SK-N-SH (cell line): Measurements from ENCODE around the gene PRND. TPM values are rescaled to one million over a fixed set of nuclear protein-coding genes. Genes with fewer than 3 reads are reported as not detected.

ENCODE experiments used
- CTCF ChIA-PET: fragments of 300-600, 350-600 bp; formaldehyde crosslinking; extraction: SDS; loops from one replicate; lab custom pipeline; 2021; lab: Yijun Ruan, JAX
- POLR2A ChIA-PET: fragments of 350-600 bp; sonication (Branson Sonifier 250); formaldehyde crosslinking; extraction: SDS; loops from one replicate; lab custom pipeline; 2020; ENCODE audit warnings: antibody characterized with exemption, inconsistent platforms; lab: Yijun Ruan, JAX
- DNase-seq: peaks from one replicate; pipeline ENCODE4 v3.0.0; 2012
- H2AFZ ChIP-seq: fragments of 200-600 bp; sonication (generic); 2 replicates; pipeline ENCODE4 v1.8.1; 2016; ENCODE audit warnings: antibody characterized with exemption, mild to moderate bottlenecking, low read depth
- H3F3A ChIP-seq: fragments of 200-600 bp; sonication (generic); replicated peaks from 2 replicates; pipeline ENCODE3; 2016; ENCODE audit warnings: antibody characterized with exemption, mild to moderate bottlenecking; ENCODE audit not compliant: insufficient read depth
- H3K27ac ChIP-seq, 2 experiments: fragments of 200-500 bp in 1 of 2; fragments of 200-600 bp in 1 of 2; sonication (Bioruptor generic) in 1 of 2; sonication (generic), shearing (Covaris generic) in 1 of 2; 2 replicates each; pipeline versions ENCODE4 v1.5.1 to v1.6.1; 2014 to 2016; ENCODE audit warnings: low read depth in 2 of 2, inconsistent platforms in 1 of 2, low read length in 1 of 2, mild to moderate bottlenecking in 1 of 2, mixed read lengths in 1 of 2
- H3K27me3 ChIP-seq: fragments of 200-600 bp; sonication (generic), shearing (Covaris generic); 2 replicates; pipeline ENCODE4 v1.6.1; 2016; ENCODE audit warnings: mixed run types; ENCODE audit not compliant: insufficient read depth
- H3K36me3 ChIP-seq, 2 experiments: fragments of 200-500 bp in 1 of 2; fragments of 200-600 bp in 1 of 2; sonication (Bioruptor generic) in 1 of 2; sonication (generic) in 1 of 2; replicated peaks in 1 of 2; 2 replicates each; pipeline versions ENCODE3 to v1.5.1; 2014 to 2016; ENCODE audit warnings: low read length in 1 of 2, mild to moderate bottlenecking in 1 of 2; ENCODE audit not compliant: insufficient read depth in 2 of 2, control insufficient read depth in 1 of 2
- H3K4me1 ChIP-seq, 2 experiments: fragments of 200-500 bp in 1 of 2; fragments of 200-600 bp in 1 of 2; sonication (Bioruptor generic) in 1 of 2; sonication (generic), shearing (Covaris generic) in 1 of 2; 2 replicates each; pipeline versions ENCODE4 v1.5.1 to v1.6.1; 2014 to 2016; ENCODE audit warnings: low read depth in 1 of 2, low read length in 1 of 2, mixed run types in 1 of 2; ENCODE audit not compliant: insufficient read depth in 2 of 2, control insufficient read depth in 1 of 2
- H3K4me2 ChIP-seq: fragments of 200-600 bp; sonication (generic), shearing (Covaris generic); 2 replicates; pipeline ENCODE4 v1.6.1; 2017; ENCODE audit warnings: mixed run types
- H3K4me3 ChIP-seq, 2 experiments: fragments of 200-500 bp in 1 of 2; fragments of 200-600 bp in 1 of 2; sonication (Bioruptor generic) in 1 of 2; sonication (generic), shearing (Covaris generic) in 1 of 2; 2 replicates each; pipeline versions ENCODE4 v1.5.1 to v1.8.1; 2014 to 2016; ENCODE audit warnings: low read depth in 2 of 2, inconsistent platforms in 1 of 2, low read length in 1 of 2, mild to moderate bottlenecking in 1 of 2, mixed read lengths in 1 of 2, moderate library complexity in 1 of 2
- H3K79me2 ChIP-seq: fragments of 200-600 bp; sonication (generic); 2 replicates; pipeline ENCODE4 v1.8.1; 2017; ENCODE audit warnings: mild to moderate bottlenecking; ENCODE audit not compliant: insufficient read depth
- H3K9ac ChIP-seq: fragments of 200-600 bp; sonication (generic); 2 replicates; pipeline ENCODE4 v1.6.1; 2017; ENCODE audit warnings: mixed run types
- H3K9me2 ChIP-seq: fragments of 200-600 bp; sonication (generic); 2 replicates; pipeline ENCODE4 v1.6.1; 2017; ENCODE audit warnings: mixed run types
- H3K9me3 ChIP-seq: fragments of 200-600 bp; sonication (generic); 2 replicates; pipeline ENCODE4 v1.6.1; 2017; ENCODE audit warnings: mixed run types, mild to moderate bottlenecking, moderate library complexity
- H4K20me1 ChIP-seq: fragments of 200-600 bp; sonication (generic); 2 replicates; pipeline ENCODE4 v1.6.1; 2017; ENCODE audit warnings: mild to moderate bottlenecking, mixed run types; ENCODE audit not compliant: insufficient read depth
- CHD2 ChIP-seq: fragments of 150-350 bp; IDR thresholded peaks from 2 replicates; pipeline ENCODE4 v1.6.1; 2018; ENCODE audit warnings: low read length; ENCODE audit not compliant: partially characterized antibody
- CTCF ChIP-seq: fragments of 200-600 bp; sonication (generic); IDR thresholded peaks from 2 replicates; pipeline ENCODE4 v1.6.1; 2017; ENCODE audit warnings: antibody characterized with exemption, mild to moderate bottlenecking, moderate library complexity
- EP300 ChIP-seq, 2 experiments: IDR thresholded peaks; 2 replicates each; pipeline versions ENCODE4 v1.4.0 to v1.6.1; 2012; ENCODE audit warnings: borderline replicate concordance in 1 of 2, low read depth in 1 of 2, low read length in 1 of 2
- FOSL2 ChIP-seq: IDR thresholded peaks from 2 replicates; pipeline ENCODE4 v1.4.0; 2012; ENCODE audit warnings: low read depth, mild to moderate bottlenecking, moderate library complexity, borderline replicate concordance
- FOXJ3 ChIP-seq: sonication (generic); formaldehyde crosslinking; IDR thresholded peaks from 2 replicates; pipeline ENCODE4 v1.5.1; 2020; ENCODE audit warnings: mild to moderate bottlenecking, missing genetic modification reagents
- FOXM1 ChIP-seq: IDR thresholded peaks from 2 replicates; pipeline ENCODE4 v1.4.0; 2012; ENCODE audit warnings: low read depth, mild to moderate bottlenecking
- GABPA ChIP-seq: IDR thresholded peaks from 2 replicates; pipeline ENCODE4 v1.4.0; 2012; ENCODE audit warnings: low read depth, mild to moderate bottlenecking
- MEF2A ChIP-seq: IDR thresholded peaks from 2 replicates; pipeline ENCODE4 v1.4.0; 2012; ENCODE audit warnings: low read depth, borderline replicate concordance
- MXI1 ChIP-seq: IDR thresholded peaks from 2 replicates; pipeline ENCODE4 v1.6.1; 2012; ENCODE audit warnings: mild to moderate bottlenecking, low read depth, low read length, improper control_type of control experiment
- RAD21 ChIP-seq: IDR thresholded peaks from 2 replicates; pipeline ENCODE4 v1.6.1; 2012; ENCODE audit warnings: mild to moderate bottlenecking, low read length
- RFX5 ChIP-seq: IDR thresholded peaks from 2 replicates; pipeline ENCODE4 v1.6.1; 2012; ENCODE audit warnings: mild to moderate bottlenecking, improper control_type of control experiment, low read length
- RXRA ChIP-seq: IDR thresholded peaks from 2 replicates; pipeline ENCODE4 v1.4.0; 2012; ENCODE audit warnings: low read depth, mild to moderate bottlenecking, borderline replicate concordance
- SIN3A ChIP-seq: IDR thresholded peaks from 2 replicates; pipeline ENCODE4 v1.6.1; 2012; ENCODE audit warnings: low read depth, mild to moderate bottlenecking, low read length, moderate library complexity, borderline replicate concordance
- SMC3 ChIP-seq: IDR thresholded peaks from 2 replicates; pipeline ENCODE4 v1.6.1; 2012; ENCODE audit warnings: low read depth, low read length, improper control_type of control experiment
- TAF1 ChIP-seq: IDR thresholded peaks from 2 replicates; pipeline ENCODE4 v1.6.1; 2012; ENCODE audit warnings: low read depth, mild to moderate bottlenecking, low read length, moderate library complexity, borderline replicate concordance
- TCF12 ChIP-seq: IDR thresholded peaks from 2 replicates; pipeline ENCODE4 v1.4.0; 2012
- TEAD4 ChIP-seq: IDR thresholded peaks from 2 replicates; pipeline ENCODE4 v1.4.0; 2012; ENCODE audit warnings: mild to moderate bottlenecking, borderline replicate concordance; ENCODE audit not compliant: insufficient read depth
- WGBS: methylation state at CpG from one replicate; pipeline ENCODE4 v1.1.6; 2017; ENCODE audit warnings: low lambda C conversion rate; 5-methylcytosine and 5-hydroxymethylcytosine counted together
- polyA plus RNA-seq, 3 experiments: library from polyadenylated mRNA; depleted of rRNA; stranded (reverse); fragments of >200 nt; gene quantifications; 2 replicates each; pipeline ENCODE4 v1.2.3, GENCODE V29; 2012
- TF ChIP-seq, protein P1 (sequence below): IDR thresholded peaks from 2 replicates; pipeline ENCODE4 v1.4.0; 2012; ENCODE audit warnings: low read depth, borderline replicate concordance
- TF ChIP-seq, protein P2 (sequence below): fragments of 150-350 bp; IDR thresholded peaks from 2 replicates; pipeline ENCODE4 v1.6.1; 2016; ENCODE audit warnings: mild to moderate bottlenecking, low read depth, low read length
- TF ChIP-seq, protein P3 (sequence below): fragments of 150-350 bp; IDR thresholded peaks from 2 replicates; pipeline ENCODE4 v1.6.1; 2017; ENCODE audit warnings: antibody characterized with exemption, low read length, low read depth, borderline replicate concordance

The PRND gene
- polyA plus RNA-seq, 1 of the 3 experiments (the other 2 are of a cell fraction) = not detected

DNA sequence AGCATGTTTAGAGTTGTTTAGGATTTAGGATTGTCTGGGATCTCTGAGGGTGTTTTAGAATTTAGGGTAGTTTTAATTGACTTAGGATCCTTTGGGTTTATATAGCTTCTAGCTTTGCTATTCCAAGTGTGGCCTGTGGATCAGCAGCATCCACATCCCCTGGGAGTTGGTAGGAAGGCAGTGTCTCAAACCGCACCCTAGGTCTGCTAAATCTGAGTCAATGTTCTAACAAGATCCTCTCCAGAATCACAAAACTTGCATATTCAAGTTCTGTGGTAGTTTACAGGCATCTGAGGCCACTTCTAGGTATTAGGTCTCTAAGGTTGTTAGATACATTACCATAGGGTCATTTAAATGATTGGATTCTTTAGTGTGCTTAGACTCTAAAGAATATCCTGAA is 48.3 kb downstream of the PRND start (continued):
- TF ChIP-seq, protein P1, sequence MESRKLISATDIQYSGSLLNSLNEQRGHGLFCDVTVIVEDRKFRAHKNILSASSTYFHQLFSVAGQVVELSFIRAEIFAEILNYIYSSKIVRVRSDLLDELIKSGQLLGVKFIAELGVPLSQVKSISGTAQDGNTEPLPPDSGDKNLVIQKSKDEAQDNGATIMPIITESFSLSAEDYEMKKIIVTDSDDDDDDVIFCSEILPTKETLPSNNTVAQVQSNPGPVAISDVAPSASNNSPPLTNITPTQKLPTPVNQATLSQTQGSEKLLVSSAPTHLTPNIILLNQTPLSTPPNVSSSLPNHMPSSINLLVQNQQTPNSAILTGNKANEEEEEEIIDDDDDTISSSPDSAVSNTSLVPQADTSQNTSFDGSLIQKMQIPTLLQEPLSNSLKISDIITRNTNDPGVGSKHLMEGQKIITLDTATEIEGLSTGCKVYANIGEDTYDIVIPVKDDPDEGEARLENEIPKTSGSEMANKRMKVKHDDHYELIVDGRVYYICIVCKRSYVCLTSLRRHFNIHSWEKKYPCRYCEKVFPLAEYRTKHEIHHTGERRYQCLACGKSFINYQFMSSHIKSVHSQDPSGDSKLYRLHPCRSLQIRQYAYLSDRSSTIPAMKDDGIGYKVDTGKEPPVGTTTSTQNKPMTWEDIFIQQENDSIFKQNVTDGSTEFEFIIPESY = no peak
- TF ChIP-seq CTCF = no peak
- no peak for TF ChIP-seq FOXM1
- TF ChIP-seq GABPA = no peak
- no peak for TF ChIP-seq SIN3A

DNA sequence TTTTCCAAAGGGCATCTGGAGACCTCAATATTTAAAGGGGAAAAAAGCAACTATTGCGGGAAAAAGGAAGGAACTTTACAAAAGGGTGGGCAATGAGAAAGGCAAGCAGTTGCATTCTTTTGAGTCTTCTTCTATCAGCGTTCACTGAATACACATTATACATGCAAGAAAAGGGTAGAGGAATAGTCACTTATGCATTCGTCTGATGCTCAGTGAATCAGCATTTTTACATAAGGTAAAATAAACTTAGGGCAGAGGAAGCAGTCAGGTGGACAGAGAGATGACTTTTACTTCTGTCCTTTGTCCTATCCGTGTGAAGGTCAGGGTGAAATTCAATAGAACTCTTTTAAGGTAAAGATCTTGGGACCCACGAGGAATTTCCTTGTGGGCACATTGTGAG is 49.3 kb downstream of the PRND start:
- no peaks in the 10 kb centered on the region for H3K9me3 ChIP-seq
- DNase-seq = no peak
- H3K4me1 ChIP-seq = no peaks in the 10 kb centered on the region
- H3K27me3 ChIP-seq = no peaks in the 10 kb centered on the region
- H3K79me2 ChIP-seq = no peaks in the 10 kb centered on the region
- H3K27ac ChIP-seq = no peak overlapping the region
- H4K20me1 ChIP-seq = no peaks in the 10 kb centered on the region
- TF ChIP-seq EP300 (IDR thresholded peaks at IDR 0.05; ENCODE audit: borderline replicate concordance in 1 of 2, low read depth in 1 of 2, low read length in 1 of 2) = no peak
- no peak for TF ChIP-seq RAD21
- H3K36me3 ChIP-seq = no peaks in the 10 kb centered on the region
- CTCF ChIA-PET = interaction anchor here (0.8 to 2.9 kb wide), 3 partner anchors 30 to 330 kb away, joined by 3 to 12 read pairs (median 4); no protein-coding TSS in a partner anchor
- H3K9ac ChIP-seq = no peak overlapping the region
- 22% methylated on average over 5 of the region's 5 CpGs for WGBS
- no peaks in the 10 kb centered on the region for H3K9me2 ChIP-seq
- no peak overlapping the region for H3K4me2 ChIP-seq
- POLR2A ChIA-PET = no interaction called here
- H2AFZ ChIP-seq = no peak overlapping the region
- H3K4me3 ChIP-seq = no peak overlapping the region
- H3F3A ChIP-seq = no peaks in the 10 kb centered on the region

- no peaks in the 10 kb centered on the region for H3K4me1 ChIP-seq
- no peak overlapping the region for H2AFZ ChIP-seq
- no peak for TF ChIP-seq RXRA
- TF ChIP-seq TEAD4 = no peak
- no peak for TF ChIP-seq FOSL2
- TF ChIP-seq TCF12 = no peak
- no peak for TF ChIP-seq MXI1
- TF ChIP-seq CHD2 = no peak
- TF ChIP-seq SIN3A = no peak
- TF ChIP-seq RAD21 = no peak
- TF ChIP-seq, protein P2, sequence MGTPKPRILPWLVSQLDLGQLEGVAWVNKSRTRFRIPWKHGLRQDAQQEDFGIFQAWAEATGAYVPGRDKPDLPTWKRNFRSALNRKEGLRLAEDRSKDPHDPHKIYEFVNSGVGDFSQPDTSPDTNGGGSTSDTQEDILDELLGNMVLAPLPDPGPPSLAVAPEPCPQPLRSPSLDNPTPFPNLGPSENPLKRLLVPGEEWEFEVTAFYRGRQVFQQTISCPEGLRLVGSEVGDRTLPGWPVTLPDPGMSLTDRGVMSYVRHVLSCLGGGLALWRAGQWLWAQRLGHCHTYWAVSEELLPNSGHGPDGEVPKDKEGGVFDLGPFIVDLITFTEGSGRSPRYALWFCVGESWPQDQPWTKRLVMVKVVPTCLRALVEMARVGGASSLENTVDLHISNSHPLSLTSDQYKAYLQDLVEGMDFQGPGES = no peak
- TF ChIP-seq TAF1 = no peak
- TF ChIP-seq RFX5 = no peak
- TF ChIP-seq, protein P3, sequence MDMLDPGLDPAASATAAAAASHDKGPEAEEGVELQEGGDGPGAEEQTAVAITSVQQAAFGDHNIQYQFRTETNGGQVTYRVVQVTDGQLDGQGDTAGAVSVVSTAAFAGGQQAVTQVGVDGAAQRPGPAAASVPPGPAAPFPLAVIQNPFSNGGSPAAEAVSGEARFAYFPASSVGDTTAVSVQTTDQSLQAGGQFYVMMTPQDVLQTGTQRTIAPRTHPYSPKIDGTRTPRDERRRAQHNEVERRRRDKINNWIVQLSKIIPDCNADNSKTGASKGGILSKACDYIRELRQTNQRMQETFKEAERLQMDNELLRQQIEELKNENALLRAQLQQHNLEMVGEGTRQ = no peak
- no peak for TF ChIP-seq FOXJ3
- no peak for TF ChIP-seq GABPA
- TF ChIP-seq MEF2A = no peak
- no peak for TF ChIP-seq SMC3
- no peaks in the 10 kb centered on the region for H3K27me3 ChIP-seq
- H3K9ac ChIP-seq = no peak overlapping the region
- H3K4me3 ChIP-seq = no peak overlapping the region
- H3K4me2 ChIP-seq = no peak overlapping the region
- ChIA-PET CTCF (interaction anchor here (1.8 to 2.9 kb wide), 2 partner anchors 31 to 184 kb away, joined by 7 to 12 read pairs; no protein-coding TSS in a partner anchor), POLR2A (no interaction called here)
- H3K9me3 ChIP-seq = no peaks in the 10 kb centered on the region
- no peak for DNase-seq
- H3K27ac ChIP-seq = no peak overlapping the region
- no peaks in the 10 kb centered on the region for H3K36me3 ChIP-seq
- no peaks in the 10 kb centered on the region for H4K20me1 ChIP-seq
- no peaks in the 10 kb centered on the region for H3F3A ChIP-seq
- H3K79me2 ChIP-seq = no peaks in the 10 kb centered on the region
- WGBS = 35% methylated on average over 3 of the region's 3 CpGs
- H3K9me2 ChIP-seq = no peaks in the 10 kb centered on the region
These were observed 50.4 kb downstream of the PRND start for GRCh38 chr20:4772132-4772531.
